Astrocyte (in vitro differentiated cells and primary cell): Measurements from ENCODE around the gene BTRC.

Experiments used
- EZH2 ChIP-seq: IDR thresholded peaks from 2 replicates; pipeline ENCODE4 v1.6.1; 2012; ENCODE audit warnings: mild to moderate bottlenecking, low read length, inconsistent platforms; ENCODE audit not compliant: insufficient read depth
- TF ChIP-seq, protein P1 (sequence below): IDR thresholded peaks from 2 replicates; pipeline ENCODE4 v1.5.1; 2011; ENCODE audit warnings: low read depth, mild to moderate bottlenecking, inconsistent platforms, low read length, moderate library complexity; ENCODE audit not compliant: insufficient read depth

- no peak for TF ChIP-seq EZH2
- TF ChIP-seq, protein P1, sequence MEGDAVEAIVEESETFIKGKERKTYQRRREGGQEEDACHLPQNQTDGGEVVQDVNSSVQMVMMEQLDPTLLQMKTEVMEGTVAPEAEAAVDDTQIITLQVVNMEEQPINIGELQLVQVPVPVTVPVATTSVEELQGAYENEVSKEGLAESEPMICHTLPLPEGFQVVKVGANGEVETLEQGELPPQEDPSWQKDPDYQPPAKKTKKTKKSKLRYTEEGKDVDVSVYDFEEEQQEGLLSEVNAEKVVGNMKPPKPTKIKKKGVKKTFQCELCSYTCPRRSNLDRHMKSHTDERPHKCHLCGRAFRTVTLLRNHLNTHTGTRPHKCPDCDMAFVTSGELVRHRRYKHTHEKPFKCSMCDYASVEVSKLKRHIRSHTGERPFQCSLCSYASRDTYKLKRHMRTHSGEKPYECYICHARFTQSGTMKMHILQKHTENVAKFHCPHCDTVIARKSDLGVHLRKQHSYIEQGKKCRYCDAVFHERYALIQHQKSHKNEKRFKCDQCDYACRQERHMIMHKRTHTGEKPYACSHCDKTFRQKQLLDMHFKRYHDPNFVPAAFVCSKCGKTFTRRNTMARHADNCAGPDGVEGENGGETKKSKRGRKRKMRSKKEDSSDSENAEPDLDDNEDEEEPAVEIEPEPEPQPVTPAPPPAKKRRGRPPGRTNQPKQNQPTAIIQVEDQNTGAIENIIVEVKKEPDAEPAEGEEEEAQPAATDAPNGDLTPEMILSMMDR: no peak
Measured at GRCh38 chr10:101578192-101578591, 224.2 kb downstream of the BTRC start.
